A673 (cell line): Measurements from ENCODE around the gene USP17L18. TPM values are rescaled to one million over a fixed set of nuclear protein-coding genes. Genes with fewer than 3 reads are reported as not detected.
"Not testable (repeated sequence)": the region's sequence is repeated elsewhere in the genome, so short reads cannot be mapped to it uniquely, and the experiment has no call there.

Experiments used
- BruUV-seq: library from RNA; stranded (reverse); fragments of 400-500 nt; replicated peaks from 2 replicates; lab custom pipeline; 2021; lab: Mats Ljungman, UMichigan
- CTCF ChIA-PET: fragments of 300-600 bp; sonication (Branson Sonifier 250); formaldehyde crosslinking; loops from one replicate; lab custom pipeline; 2022; ENCODE audit warnings: antibody characterized with exemption; lab: Charles Lee
- POLR2A ChIA-PET: fragments of 300-600 bp; sonication (Branson Sonifier 250); formaldehyde crosslinking; loops from one replicate; lab custom pipeline; 2022; ENCODE audit warnings: antibody characterized with exemption; ENCODE audit not compliant: low non-redundant PET; lab: Charles Lee
- DNase-seq: peaks from one replicate; pipeline ENCODE4 v3.0.0-alpha.2; 2015; ENCODE audit warnings: low spot score
- H3K27ac ChIP-seq: fragments of 200-600 bp; sonication (generic); 2 replicates; pipeline ENCODE4 v1.5.1; 2016; ENCODE audit warnings: mixed run types, low read depth, mild to moderate bottlenecking, mixed read lengths, antibody characterized with exemption, low read length; ENCODE audit not compliant: poor library complexity, severe bottlenecking
- H3K27me3 ChIP-seq: fragments of 200-600 bp; sonication (generic); replicated peaks from 2 replicates; pipeline ENCODE4 v1.6.1; 2017; ENCODE audit warnings: mixed run types, low read depth, mild to moderate bottlenecking, mixed read lengths, antibody characterized with exemption, low read length; ENCODE audit not compliant: insufficient read depth, poor library complexity
- H3K36me3 ChIP-seq: fragments of 200-600 bp; sonication (generic); 2 replicates; pipeline ENCODE4 v1.6.1; 2016; ENCODE audit warnings: mixed run types, mild to moderate bottlenecking, mixed read lengths, antibody characterized with exemption, low read length; ENCODE audit not compliant: insufficient read depth, poor library complexity, severe bottlenecking
- H3K4me1 ChIP-seq: fragments of 200-600 bp; sonication (generic); 2 replicates; pipeline ENCODE4 v1.6.1; 2017; ENCODE audit warnings: mixed run types, mild to moderate bottlenecking, mixed read lengths, antibody characterized with exemption, low read length; ENCODE audit not compliant: insufficient read depth, poor library complexity, severe bottlenecking
- H3K4me3 ChIP-seq: fragments of 200-600 bp; sonication (generic); 2 replicates; pipeline ENCODE4 v1.5.1; 2016; ENCODE audit warnings: low read depth, mixed run types, mild to moderate bottlenecking, mixed read lengths, low read length; ENCODE audit not compliant: poor library complexity, severe bottlenecking
- H3K9me3 ChIP-seq: fragments of 200-600 bp; sonication (generic); 2 replicates; pipeline ENCODE4 v1.6.1; 2016; ENCODE audit warnings: mixed run types, low read depth, mild to moderate bottlenecking, mixed read lengths, antibody characterized with exemption, low read length; ENCODE audit not compliant: poor library complexity, severe bottlenecking
- intact Hi-C: fragments of 100-400 bp; cut with micrococcal nuclease; formaldehyde crosslinking; loops from one replicate; pipeline ENCODE4 v1.10.0; 2022; ENCODE audit not compliant: unreplicated experiment
- total RNA-seq: library from RNA; stranded (reverse); gene quantifications from 2 replicates; pipeline ENCODE4 v1.2.3, GENCODE V29; 2021

Gene USP17L18
- total RNA-seq, 1 experiment from 2014 or later: not detected

GRCh38 chr4:9271719-9272118, 23.3 kb downstream of the USP17L18 start:
- H3K9me3 ChIP-seq, H3K4me3 ChIP-seq, H3K4me1 ChIP-seq, H3K27ac ChIP-seq, POLR2A ChIA-PET, DNase-seq, CTCF ChIA-PET, H3K36me3 ChIP-seq, H3K27me3 ChIP-seq, intact Hi-C loops, BruUV-seq: not testable (repeated sequence)

Other genes with a start within 250 kb of the USP17L18 start
- not detected in 2 replicates for gene FAM90A26, start 78.2 kb upstream of the USP17L18 start, total RNA-seq
- gene USP17L10, start 38.0 kb upstream of the USP17L18 start, total RNA-seq: not detected in 2 replicates
- 0.24 TPM in 1 of 2 replicates, not detected in the other for gene USP17L11, start 33.2 kb upstream of the USP17L18 start, total RNA-seq
- not detected in 2 replicates for gene USP17L12, start 28.5 kb upstream of the USP17L18 start, total RNA-seq
- not detected in 2 replicates for gene USP17L13, start 23.7 kb upstream of the USP17L18 start, total RNA-seq
- gene USP17L15, start 14.2 kb upstream of the USP17L18 start, total RNA-seq: not detected in 2 replicates
- not detected in 2 replicates for gene USP17L17, start 4.8 kb upstream of the USP17L18 start, total RNA-seq
- not detected in 2 replicates for gene USP17L19, start 4.7 kb downstream of the USP17L18 start, total RNA-seq
- gene USP17L20, start 9.5 kb downstream of the USP17L18 start, total RNA-seq: not detected in 2 replicates
- gene USP17L21, start 14.2 kb downstream of the USP17L18 start, total RNA-seq: not detected in 2 replicates
- not detected in 2 replicates for gene USP17L22, start 19.0 kb downstream of the USP17L18 start, total RNA-seq
- gene USP17L24, start 76.5 kb downstream of the USP17L18 start, total RNA-seq: not detected in 2 replicates
- not detected in 2 replicates for gene USP17L25, start 81.3 kb downstream of the USP17L18 start, total RNA-seq
- gene USP17L26, start 86.0 kb downstream of the USP17L18 start, total RNA-seq: not detected in 2 replicates
- gene USP17L5, start 90.8 kb downstream of the USP17L18 start, total RNA-seq: not detected in 2 replicates
- gene USP17L27, start 95.5 kb downstream of the USP17L18 start, total RNA-seq: not detected in 2 replicates
- gene USP17L28, start 100.3 kb downstream of the USP17L18 start, total RNA-seq: not detected in 2 replicates
- gene USP17L29, start 105.0 kb downstream of the USP17L18 start, total RNA-seq: not detected in 2 replicates
- gene USP17L30, start 114.5 kb downstream of the USP17L18 start, total RNA-seq: not detected in 2 replicates
- not detected in 2 replicates for gene DEFB131A, start 195.8 kb downstream of the USP17L18 start, total RNA-seq